GM21526 (cell line): ENCODE results near the gene ZNF487.
"Not testable (repeated sequence)": the region's sequence is repeated elsewhere in the genome, so short reads cannot be mapped to it uniquely, and the experiment has no call there.

Source experiments
- ATAC-seq: cut with Tn5 transposase; IDR thresholded peaks from one replicate; pipeline ENCODE4 v1.9.1; 2021; ENCODE audit warnings: moderate library complexity; ENCODE audit not compliant: unreplicated experiment, low FRiP score

The ZNF487 gene

DNA sequence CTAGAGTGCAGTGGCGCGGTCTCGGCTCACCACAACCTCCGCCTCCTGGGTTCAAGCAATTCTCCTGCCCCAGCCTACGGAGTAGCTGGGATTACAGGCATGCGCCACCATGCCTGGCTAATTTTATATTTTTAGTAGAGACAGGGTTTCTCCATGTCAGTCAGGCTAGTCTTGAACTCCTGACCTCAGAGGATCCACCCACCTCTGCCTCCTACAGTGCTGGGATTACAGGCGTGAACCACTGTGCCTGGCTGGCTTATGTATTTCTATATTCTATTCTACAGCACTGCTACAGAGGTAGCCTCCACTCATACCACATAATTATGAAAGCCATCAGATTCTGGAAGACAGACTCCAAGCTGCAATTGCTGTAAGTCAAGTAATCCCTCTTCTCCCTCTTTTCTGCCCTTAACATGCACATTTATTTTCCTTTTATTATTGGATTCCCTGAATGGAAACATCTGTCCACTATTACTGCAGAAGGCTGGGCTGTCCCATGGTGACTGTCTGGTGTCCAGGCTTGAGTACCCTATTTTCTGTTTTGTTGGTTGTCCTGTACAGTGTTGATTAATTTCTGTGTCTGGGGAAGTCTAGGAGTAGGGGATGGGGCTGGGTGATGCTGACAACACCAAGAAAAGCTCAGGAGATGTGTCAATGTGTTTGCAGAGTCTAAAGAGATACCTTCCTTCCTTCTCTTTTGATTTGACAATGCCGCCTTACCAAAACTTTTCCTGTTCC lies 5.8 kb upstream of the ZNF487 start:
- no peak for ATAC-seq

DNA sequence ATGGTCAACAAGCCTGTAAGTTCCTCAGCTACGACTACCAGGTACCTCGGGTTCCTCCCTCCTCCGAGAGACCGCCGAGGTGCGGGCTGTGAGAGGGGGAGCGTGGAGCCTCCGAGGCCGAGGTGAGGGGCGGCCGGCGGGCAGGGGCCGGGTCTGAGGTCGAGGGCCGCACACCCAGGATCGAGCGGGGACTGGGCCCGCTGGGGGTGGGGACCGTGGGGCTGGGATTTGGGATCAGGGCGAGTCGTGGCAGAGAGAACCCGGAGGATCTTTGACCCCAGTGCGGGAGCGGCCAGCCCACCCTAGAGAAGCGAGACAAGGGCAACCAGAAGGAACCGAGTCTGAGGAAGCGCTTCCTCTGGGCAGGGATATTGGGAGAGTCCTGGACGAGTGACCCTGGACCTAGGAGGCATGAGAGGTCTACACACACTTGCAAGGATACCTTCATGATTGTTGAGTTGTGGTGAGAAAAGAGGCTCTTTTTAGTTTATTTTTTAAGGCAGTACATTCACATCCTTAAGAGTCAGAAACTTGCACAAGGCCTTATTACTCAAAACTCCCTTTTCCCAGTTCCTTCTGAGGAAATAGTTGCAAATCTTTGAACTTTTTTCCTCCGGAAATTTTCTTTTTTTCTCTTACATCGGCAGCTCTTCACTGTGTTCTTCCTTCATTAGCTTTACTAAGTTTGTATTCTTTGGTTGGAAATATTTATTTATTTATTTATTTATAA lies 395 bp downstream of the ZNF487 start:
- no peak for ATAC-seq

DNA sequence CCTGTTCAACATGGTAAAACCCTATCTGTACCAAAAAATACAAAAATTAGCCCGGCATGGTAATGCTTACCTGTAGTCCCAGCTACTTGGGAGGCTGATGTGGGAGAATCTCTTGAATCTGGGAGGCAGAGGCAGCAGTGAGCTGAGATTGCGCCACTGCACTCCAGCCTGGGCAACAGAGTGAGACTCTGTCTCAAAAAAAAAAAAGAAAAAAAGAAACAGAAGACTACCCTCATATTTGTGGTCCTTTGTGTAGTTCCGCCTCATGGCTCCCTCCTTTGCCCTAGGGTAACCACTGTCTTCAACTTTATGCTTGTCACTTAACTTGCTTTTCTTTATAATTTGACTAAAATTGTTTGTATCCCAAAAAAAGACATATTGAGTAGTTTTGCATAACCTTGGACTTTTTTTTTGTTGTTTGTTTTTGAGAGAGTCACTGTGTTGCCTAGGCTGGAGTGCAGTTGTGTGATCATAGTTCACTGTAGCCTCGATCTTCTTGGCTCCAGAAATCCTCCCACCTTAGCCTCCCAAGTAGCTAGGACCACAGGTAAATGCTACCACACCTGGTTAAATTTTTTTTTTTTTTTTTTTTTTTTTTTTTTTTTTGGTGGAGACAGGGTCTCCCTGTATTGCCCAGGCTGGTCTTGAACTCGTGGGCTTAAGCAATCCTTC lies 3.7 kb downstream of the ZNF487 start:
- ATAC-seq: no peak

DNA sequence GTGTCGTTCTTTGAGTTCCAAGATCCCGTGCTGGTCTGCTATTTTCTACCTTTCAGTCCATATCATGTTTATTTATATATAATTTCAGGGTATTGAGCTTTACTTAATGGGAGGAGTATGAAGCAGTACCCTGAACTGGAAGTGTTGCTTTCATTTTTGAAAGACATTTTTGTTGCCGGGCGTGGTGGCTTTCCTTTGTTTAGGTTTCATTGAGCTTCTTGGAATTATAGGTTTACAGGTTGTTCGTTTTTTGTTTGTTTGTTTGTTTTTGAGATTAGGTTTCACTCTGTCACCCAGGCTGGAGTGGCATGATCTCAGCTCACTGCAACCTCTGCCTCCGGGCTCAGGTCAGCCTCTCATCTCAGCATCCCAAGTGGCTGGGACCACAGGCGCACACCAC lies 7.4 kb downstream of the ZNF487 start:
- ATAC-seq: no peak

DNA sequence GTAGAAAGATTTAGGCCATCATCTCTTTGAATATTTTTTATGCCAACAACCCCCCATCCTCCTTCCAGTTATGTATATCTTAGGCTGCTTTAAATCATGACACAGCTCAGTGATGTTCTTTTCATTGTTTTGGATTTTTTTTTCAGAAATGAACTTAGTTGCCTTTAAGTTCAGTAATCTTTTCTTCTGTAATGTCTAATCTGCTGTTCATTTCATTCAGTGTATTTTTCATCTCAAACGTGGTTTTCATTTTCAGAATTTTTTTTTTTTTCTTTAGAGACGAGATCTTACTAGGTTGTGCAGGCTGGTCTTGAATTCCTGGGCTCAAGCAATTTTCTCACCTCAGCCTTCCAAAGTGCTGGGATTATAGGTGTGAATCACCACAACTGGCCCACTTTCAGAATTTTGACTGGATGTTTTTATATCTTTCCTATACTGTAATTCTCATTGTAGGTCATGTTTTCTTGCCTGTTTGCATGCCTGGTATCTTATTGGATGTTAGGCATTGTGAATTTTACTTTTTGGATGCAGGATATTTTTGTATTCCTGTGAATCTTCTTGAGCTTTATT lies 8.1 kb downstream of the ZNF487 start:
- ATAC-seq: no peak

DNA sequence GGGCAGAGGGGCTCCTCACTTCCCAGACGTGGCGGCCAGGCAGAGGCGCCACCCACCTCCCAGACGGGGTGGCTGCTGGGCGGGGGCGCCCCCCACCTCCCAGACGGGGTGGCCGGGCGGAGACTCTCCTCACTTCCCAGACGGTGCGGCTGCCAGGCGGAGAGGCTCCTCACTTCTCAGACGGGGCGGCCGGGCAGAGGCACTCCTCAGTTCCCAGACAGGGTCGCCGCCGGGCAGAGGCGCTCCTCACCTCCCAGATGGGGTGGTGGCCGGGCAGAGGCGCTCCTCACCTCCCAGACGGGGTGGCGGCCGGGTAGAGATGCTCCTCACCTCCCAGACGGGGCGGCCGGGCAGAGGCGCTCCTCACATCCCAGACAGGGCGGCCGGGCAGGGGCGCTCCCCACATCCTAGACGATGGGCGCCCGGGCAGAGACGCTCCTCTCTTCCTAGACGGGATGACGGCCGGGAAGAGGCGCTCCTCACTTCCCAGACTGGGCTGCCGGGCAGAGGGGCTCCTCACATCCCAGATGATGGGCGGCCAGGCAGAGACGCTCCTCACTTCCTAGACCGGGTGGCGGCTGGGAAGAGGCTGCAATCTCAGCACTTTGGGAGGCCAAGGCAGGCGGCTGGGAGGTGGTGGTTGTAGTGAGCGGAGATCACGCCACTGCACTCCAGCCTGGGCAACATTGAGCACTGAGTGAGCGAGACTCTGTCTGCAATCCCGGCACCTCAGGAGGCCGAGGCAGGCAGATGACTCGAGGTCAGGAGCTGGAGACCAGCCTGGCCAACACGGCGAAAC lies 9.5 kb downstream of the ZNF487 start:
- ATAC-seq: not testable (repeated sequence)

DNA sequence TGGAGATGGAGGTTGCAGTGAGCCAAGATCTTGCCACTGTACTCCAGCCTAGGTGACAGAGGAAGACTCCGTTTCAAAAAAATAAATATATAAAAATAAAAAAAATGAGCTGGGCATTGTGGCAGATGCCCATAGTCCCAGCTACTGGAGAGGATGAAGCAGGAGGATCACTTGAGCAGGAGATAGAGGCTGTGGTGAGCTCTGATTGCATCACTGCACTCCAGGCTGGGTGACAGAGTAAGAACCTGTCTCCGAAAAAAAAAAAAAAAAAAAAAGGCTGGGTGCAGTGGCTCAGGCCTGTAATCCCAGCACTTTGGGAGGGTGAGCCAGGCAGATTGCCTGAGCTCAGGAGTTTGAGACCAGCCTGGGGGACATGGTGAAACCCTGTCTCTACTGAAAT lies 11.8 kb downstream of the ZNF487 start:
- ATAC-seq: no peak

DNA sequence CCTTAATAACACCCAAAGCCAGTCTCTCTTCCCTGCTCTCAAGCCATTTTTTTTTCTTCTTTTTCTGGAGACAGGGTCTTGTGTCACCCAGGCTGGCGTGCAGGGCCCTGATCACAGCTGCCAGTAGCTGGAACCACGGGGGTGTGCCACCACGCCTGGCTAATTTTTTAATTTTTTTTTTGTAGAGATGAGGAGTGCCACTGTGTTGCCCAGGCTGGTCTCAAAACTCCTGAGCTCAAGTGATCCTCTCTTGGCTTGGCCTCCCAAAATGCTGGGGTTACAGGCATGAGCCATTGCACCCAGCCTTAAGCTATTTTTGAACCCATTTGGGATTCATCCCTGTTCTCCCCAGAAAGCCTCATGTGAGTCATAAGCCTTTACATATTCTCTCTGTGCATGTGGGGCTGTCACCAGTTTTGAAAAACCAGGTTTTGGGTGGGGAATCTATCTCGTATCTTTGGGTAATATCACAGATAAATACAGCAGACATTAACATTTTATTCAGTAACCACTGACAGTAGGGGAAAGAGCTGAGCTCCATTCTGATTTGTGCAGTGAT lies 15.5 kb downstream of the ZNF487 start:
- ATAC-seq: no peak

DNA sequence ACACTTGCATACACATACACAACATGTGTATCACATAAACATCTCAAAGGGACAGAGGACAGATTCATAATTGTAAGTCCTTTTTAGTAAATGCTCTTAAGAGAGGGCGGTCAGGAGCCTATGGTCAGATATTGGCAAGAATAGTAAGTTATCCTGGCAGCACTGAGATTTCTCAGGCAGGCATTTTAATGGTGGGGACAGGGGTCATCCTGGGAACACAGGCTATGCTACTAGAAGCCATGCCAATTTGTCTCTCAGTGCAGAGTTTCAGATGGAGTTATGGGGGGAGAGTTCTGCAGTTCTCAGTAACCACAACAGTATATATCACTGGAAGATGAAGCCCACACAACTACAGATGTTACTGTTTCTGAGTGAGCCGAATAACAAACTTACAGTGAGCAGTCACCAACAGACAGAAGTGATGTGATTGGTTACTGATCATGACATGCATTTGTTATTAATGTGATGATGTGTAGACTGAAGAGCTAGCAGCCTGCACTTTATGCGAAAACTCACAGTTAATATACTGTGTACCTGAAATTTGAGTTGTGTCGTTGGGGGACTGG lies 16.4 kb downstream of the ZNF487 start:
- peak; percentile 31 for ATAC-seq

DNA sequence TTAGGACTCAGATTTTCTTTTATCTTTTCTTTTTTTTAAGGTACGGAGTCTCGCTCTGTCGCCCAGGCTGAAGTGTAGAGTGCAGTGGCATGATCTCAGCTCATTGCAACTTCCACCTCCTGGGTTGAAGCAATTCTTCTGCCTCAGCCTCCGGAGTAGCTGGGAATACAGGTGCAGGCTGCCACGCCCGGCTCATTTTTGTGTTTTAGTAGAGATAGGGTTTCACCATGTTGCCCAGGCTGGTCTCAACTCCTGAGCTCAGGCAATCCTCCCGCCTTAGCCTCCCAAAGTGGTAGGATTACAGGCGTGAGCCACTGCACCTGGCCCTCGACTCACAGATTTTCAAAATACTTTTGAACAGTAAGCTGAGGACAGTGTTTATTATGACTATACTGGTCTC lies 17.1 kb downstream of the ZNF487 start:
- not testable (repeated sequence) for ATAC-seq

DNA sequence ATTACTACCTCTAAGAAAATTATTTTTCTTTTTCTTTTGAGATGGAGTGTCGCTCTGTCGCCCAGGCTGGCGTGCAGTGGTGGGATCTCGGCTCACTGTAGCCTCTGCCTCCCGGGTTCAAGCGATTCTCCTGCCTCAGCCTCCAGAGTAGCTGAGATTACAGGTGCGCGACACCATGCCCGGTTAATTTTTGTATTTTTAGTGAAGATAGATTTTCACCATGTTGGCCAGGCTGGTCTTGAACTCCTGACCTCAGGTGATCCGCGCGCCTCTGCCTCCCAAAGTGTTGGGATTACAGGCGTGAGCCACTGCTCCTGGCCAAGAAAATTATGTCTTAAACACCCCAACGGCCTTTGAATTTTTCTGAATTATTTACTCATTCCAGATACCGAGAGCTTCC lies 19.6 kb downstream of the ZNF487 start:
- not testable (repeated sequence) for ATAC-seq

DNA sequence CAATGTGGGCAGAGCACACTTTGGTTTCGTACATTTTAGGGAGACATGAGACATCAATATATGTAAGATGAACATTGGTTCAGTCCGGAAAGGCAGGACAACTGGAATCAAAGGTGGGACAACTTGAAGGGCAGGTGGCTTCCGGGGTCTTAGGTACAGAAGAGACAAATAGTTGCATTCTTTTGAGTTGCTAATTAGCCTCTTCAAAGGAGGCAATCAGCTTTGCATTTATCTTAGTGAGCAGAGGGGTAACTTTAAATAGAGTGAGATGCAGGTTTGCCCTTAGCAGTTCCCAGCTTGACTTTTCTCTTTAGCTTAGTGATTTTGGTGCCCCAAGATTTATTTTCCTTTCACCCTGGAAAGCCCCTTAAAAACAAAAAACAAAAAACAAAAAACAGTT lies 21.3 kb downstream of the ZNF487 start:
- ATAC-seq: no peak

DNA sequence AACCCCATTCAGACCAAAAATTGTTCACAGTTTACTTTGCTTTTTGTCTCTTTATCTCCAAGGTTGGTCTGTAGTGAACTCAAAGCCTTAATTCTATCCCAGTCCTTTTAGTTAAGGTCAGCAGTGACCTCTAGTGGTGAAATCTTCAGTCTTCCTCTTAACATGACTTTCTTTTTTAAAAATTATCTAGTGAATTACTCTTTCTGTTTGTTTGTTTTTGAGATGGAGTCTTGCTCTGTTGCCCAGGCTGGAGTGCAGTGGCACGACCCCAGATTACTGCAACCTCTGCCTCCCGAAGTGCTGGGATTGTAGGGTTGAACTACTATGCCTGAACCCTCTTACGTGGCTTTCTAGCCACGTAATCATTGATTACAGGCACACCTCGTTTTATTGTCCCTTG lies 25.0 kb downstream of the ZNF487 start:
- no peak for ATAC-seq

DNA sequence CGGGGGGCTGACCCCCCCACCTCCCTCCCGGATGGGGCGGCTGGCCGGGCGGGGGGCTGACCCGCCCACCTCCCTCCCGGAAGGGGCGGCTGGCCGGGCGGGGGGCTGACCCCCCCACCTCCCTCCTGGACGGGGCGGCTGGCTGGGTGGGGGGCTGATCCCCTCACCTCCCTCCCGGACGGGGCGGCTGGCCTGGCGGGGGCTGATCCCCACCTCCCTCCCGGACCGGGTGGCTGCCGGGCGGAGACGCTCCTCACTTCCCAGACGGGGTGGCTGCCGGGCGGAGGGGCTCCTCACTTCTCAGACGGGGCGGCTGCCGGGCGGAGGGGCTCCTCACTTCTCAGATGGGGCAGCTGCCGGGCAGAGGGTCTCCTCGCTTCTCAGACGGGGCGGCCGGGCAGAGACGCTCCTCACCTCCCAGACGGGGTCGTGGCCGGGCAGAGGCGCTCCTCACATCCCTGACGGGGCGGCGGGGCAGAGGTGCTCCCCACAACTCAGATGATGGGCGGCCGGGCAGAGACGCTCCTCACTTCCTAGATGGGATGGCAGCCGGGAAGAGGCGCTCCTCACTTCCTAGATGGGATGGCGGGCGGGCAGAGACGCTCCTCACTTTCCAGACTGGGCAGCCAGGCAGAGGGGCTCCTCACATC lies 28.3 kb downstream of the ZNF487 start:
- not testable (repeated sequence) for ATAC-seq

DNA sequence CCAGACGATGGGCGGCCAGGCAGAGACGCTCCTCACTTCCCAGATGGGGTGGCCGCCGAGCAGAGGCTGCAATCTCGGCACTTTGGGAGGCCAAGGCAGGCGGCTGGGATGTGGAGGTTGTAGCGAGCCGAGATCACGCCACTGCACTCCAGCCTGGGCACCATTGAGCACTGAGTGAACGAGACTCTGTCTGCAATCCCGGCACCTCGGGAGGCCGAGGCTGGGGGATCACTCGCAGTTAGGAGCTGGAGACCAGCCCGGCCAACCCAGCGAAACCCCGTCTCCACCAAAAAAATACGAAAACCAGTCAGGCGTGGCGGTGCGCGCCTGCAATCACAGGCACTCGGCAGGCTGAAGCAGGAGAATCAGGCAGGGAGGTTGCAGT lies 28.8 kb downstream of the ZNF487 start:
- not testable (repeated sequence) for ATAC-seq

DNA sequence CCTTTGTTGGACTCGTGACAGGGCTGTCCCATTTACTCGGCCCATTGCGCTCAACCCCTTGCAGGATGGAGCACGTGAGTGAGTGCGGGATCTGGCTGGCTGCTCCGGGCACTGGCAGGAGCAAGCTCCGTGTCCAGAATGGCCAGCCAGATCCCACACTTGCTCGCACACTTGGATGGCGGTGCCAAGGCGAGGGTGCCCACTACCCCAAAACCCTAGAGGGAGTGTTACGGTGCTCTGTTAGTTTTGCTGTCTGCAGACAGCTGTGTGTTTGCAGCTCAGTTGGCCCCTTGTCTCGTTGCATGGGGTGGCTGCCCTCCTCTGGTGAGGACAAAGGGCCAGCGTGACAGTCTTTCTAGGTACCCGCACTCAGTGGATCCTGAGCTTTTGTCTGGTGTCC lies 34.2 kb downstream of the ZNF487 start:
- ATAC-seq: no peak

DNA sequence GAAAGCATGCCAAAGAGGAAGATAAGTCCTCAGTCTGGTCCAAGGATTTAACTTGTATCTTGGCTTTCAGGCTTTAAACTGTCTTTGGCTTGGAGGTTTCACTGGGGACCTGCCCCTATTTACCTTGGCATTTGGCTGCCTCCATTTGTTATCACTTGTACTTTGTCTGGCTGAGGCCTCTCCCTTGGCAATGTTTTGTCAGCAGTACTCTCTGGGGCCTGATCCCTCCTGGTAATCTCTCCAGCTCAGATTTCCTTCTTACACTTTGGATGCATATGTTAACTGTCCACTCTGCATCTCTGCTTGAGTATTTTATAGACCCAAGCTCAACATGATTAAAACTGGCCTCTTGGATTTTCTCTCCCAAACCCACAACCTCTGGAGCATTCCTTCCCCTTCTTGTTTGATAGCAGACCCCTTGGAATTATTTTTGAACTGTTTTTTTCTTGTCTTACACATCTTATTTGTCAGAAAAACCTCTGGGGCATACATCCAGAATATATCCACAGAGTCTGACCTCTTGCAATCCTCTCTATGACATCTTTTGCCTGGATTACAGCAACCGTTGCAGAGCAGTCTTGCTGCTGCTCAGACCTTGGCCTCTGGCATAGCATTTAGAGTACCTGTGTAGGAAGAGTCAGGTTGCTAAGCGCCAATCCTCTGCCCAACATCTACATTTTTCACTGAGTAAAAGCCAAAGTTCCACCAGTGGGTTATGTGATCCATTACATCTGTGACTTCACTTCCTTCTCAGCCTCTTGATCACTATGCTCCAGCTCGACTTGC lies 35.2 kb downstream of the ZNF487 start:
- no peak for ATAC-seq

DNA sequence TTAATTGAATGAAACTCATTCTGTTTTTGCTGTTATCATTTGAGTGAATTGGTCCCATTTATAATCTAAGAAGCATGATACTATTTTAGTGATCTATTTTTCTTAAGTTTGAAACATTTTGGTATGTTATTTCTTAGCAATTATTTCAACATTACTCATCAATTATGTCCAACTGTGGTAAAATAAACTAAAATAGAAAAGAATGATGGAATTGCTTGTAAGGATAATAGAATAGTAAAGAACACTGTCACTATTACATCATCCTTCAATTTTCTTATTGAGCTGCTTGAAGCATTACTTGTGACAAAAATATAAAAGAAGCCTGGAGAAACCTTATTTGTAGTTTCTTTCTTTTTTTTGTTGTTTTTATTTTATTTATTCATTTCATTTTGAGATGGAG lies 42.4 kb downstream of the ZNF487 start:
- no peak for ATAC-seq
